ENCODE measurements around the gene NXNL1. TPM values are rescaled to one million over a fixed set of nuclear protein-coding genes. Genes with fewer than 3 reads are reported as not detected.

NXNL1 gene
- total and polyA plus RNA-seq, 7 donors = not detected

- Histone ChIP-seq H3K9me3 (no peaks in the 10 kb centered on the region), H3K27ac (peak overlapping the region in 1 of 4 donors; percentile 7), H3K4me1 (no peaks in the 10 kb centered on the region), H3K36me3 (no peaks in the 10 kb centered on the region), H3K27me3 (no peaks in the 10 kb centered on the region), H3K4me3 (no peak overlapping the region)
- no peak for TF ChIP-seq POLR2AphosphoS5 (IDR thresholded peaks at IDR 0.05)
- no peak for TF ChIP-seq POLR2A (IDR thresholded peaks at IDR 0.05)
- peak in 1 of 4 experiments; percentile 16 for TF ChIP-seq CTCF (IDR thresholded peaks at IDR 0.05)
- TF ChIP-seq EP300 (IDR thresholded peaks at IDR 0.05) = no peak
- 59 to 69% methylated on average over 8 of the region's 8 CpGs for WGBS, 2 donors
- DNase-seq = no peak
- intact Hi-C loops (cut with DNase I) = no loop called here
Measured at GRCh38 chr19:17441241-17442021, 19.3 kb downstream of the NXNL1 start.

- Histone ChIP-seq H3K9me3 (no peaks in the 10 kb centered on the region), H3K4me1 (no peaks in the 10 kb centered on the region), H3K27me3 (no peaks in the 10 kb centered on the region), H3K36me3 (no peaks in the 10 kb centered on the region), H3K4me3 (no peak overlapping the region), H3K27ac (no peak overlapping the region)
- 82 to 88% methylated on average over 7 of the region's 7 CpGs for WGBS, 2 donors
- intact Hi-C loops (cut with DNase I) = no loop called here
- DNase-seq = no peak
- TF ChIP-seq CTCF (IDR thresholded peaks at IDR 0.05) (no peak), EP300 (IDR thresholded peaks at IDR 0.05) (no peak), POLR2A (IDR thresholded peaks at IDR 0.05) (no peak), POLR2AphosphoS5 (IDR thresholded peaks at IDR 0.05) (no peak)
Measured at GRCh38 chr19:17436874-17437267, 23.9 kb downstream of the NXNL1 start.

- TF ChIP-seq POLR2AphosphoS5 (IDR thresholded peaks at IDR 0.05) (no peak), EP300 (IDR thresholded peaks at IDR 0.05) (no peak), CTCF (IDR thresholded peaks at IDR 0.05) (no peak), POLR2A (IDR thresholded peaks at IDR 0.05) (no peak)
- no peaks in the 10 kb centered on the region for H3K36me3 ChIP-seq
- intact Hi-C loops (cut with DNase I) = no loop called here
- H3K4me1 ChIP-seq = no peaks in the 10 kb centered on the region
- no peak for DNase-seq
- H3K27ac ChIP-seq = no peak overlapping the region
- no peak overlapping the region for H3K4me3 ChIP-seq
- H3K9me3 ChIP-seq = no peaks in the 10 kb centered on the region
- WGBS, 2 donors = 94 to 97% methylated on average over 25 of the region's 25 CpGs
- no peaks in the 10 kb centered on the region for H3K27me3 ChIP-seq
Measured at GRCh38 chr19:17436094-17436873, 24.4 kb downstream of the NXNL1 start.

- intact Hi-C loops (cut with DNase I) = no loop called here
- TF ChIP-seq EP300 (IDR thresholded peaks at IDR 0.05) (no peak), POLR2AphosphoS5 (IDR thresholded peaks at IDR 0.05) (no peak), CTCF (IDR thresholded peaks at IDR 0.05) (no peak), POLR2A (IDR thresholded peaks at IDR 0.05) (no peak)
- 83% methylated on average over 7 of the region's 7 CpGs for WGBS, 2 donors
- Histone ChIP-seq H3K27me3 (no peaks in the 10 kb centered on the region), H3K4me1 (no peaks in the 10 kb centered on the region), H3K36me3 (no peaks in the 10 kb centered on the region), H3K27ac (no peak overlapping the region), H3K9me3 (no peaks in the 10 kb centered on the region), H3K4me3 (no peak overlapping the region)
- DNase-seq = no peak
Measured at GRCh38 chr19:17435218-17435617, 25.5 kb downstream of the NXNL1 start.

Measured in sigmoid colon (tissue), 7 donors.